Testis (tissue), 3 donors: Measurements from ENCODE around the gene STRN4. TPM values are rescaled to one million over a fixed set of nuclear protein-coding genes. Genes with fewer than 3 reads are reported as not detected.

Experiments
- DNase-seq: peaks from one replicate; pipeline ENCODE4 v3.0.0-alpha.2; 2019
- H3K27ac ChIP-seq, 2 donors: fragments of 200-600 bp; sonication (generic); one replicate each; pipeline ENCODE4 v1.5.1; 2019
- H3K27me3 ChIP-seq: fragments of 200-600 bp; sonication (generic); one replicate; pipeline ENCODE4 v1.5.1; 2019
- H3K36me3 ChIP-seq: fragments of 200-600 bp; sonication (generic); one replicate; pipeline ENCODE4 v1.5.1; 2017; ENCODE audit warnings: low read depth; ENCODE audit errors: missing control alignments
- H3K4me1 ChIP-seq: fragments of 200-600 bp; sonication (generic); one replicate; pipeline ENCODE4 v1.5.1; 2019
- H3K4me3 ChIP-seq, 2 donors: fragments of 200-600 bp; sonication (generic); one replicate each; pipeline ENCODE4 v1.5.1; 2017 to 2019
- H3K9me3 ChIP-seq: fragments of 200-600 bp; sonication (generic); one replicate; pipeline ENCODE4 v1.5.1; 2017
- POLR2A ChIP-seq: fragments of 450-650 bp; IDR thresholded peaks from one replicate; pipeline ENCODE4 v1.6.1; 2017; ENCODE audit warnings: antibody characterized with exemption, mild to moderate bottlenecking, moderate library complexity
- WGBS, 2 donors: methylation state at CpG; one replicate each; pipeline ENCODE4 v1.1.5; 2018; 5-methylcytosine and 5-hydroxymethylcytosine counted together
- intact Hi-C: fragments of 100-400 bp; cut with DNase I; formaldehyde crosslinking; loops from one replicate; pipeline ENCODE4 v1.15.1; 2023; ENCODE audit warnings: low total_unique reads
- polyA plus RNA-seq: library from polyadenylated mRNA; stranded (reverse); fragments of 350-450 nt; fragmentation: Illumina TruSeq; extraction: RNeasy Lipid Tissue Mini Kit (QIAGEN cat#74804); gene quantifications from one replicate; pipeline ENCODE4 v1.2.3, GENCODE V29; 2014; ENCODE audit warnings: low read depth, low replicate concordance; ENCODE audit not compliant: insufficient read depth
- total RNA-seq, 2 donors: library from RNA; depleted of rRNA; stranded (reverse); fragments of >200 nt; gene quantifications; one replicate each; pipeline ENCODE4 v1.2.3, GENCODE V29; 2016
- TF ChIP-seq, protein P1 (sequence below), 3 experiments: fragments of 450-650 bp in 2 of 3; fragments of 200-600 bp in 1 of 3; sonication (generic) in 1 of 3; IDR thresholded peaks; one replicate each; pipeline ENCODE4 v1.5.1; 2016 to 2019; ENCODE audit warnings: antibody characterized with exemption in 3 of 3, mild to moderate bottlenecking in 2 of 3, moderate library complexity in 1 of 3

The STRN4 gene
- total and polyA plus RNA-seq, 3 donors from 2014 or later: 213 to 308 (median 229) TPM

DNA sequence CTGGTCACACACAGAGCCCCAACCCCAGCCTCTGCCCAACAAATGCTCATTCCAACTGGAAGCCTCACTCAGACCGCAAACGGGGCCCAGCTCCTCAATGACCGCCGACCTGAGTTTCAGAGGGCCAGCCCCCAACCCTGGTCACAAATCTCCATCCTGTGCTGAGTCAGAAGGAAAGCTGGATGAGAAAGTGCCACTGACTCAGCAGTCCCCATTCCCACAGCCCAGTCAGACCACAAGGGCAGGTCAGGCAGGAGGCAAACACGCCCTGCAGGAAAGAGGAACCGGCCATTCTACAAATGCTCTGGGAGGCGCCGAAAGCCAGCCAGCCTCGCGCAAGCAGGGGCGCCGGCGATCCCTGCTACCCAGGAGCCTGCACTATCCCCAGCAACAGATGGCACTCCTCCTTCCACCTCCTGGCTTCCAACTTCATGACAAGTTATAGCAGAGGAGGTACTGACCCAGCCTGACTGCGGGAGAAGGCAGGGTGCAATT, 15.2 kb downstream of the STRN4 start:
- no peak overlapping the region for H3K4me3 ChIP-seq
- no peak overlapping the region for H3K27ac ChIP-seq
- TF ChIP-seq POLR2A: no peak
- TF ChIP-seq, protein P1, sequence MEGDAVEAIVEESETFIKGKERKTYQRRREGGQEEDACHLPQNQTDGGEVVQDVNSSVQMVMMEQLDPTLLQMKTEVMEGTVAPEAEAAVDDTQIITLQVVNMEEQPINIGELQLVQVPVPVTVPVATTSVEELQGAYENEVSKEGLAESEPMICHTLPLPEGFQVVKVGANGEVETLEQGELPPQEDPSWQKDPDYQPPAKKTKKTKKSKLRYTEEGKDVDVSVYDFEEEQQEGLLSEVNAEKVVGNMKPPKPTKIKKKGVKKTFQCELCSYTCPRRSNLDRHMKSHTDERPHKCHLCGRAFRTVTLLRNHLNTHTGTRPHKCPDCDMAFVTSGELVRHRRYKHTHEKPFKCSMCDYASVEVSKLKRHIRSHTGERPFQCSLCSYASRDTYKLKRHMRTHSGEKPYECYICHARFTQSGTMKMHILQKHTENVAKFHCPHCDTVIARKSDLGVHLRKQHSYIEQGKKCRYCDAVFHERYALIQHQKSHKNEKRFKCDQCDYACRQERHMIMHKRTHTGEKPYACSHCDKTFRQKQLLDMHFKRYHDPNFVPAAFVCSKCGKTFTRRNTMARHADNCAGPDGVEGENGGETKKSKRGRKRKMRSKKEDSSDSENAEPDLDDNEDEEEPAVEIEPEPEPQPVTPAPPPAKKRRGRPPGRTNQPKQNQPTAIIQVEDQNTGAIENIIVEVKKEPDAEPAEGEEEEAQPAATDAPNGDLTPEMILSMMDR (IDR thresholded peaks at IDR 0.05): no peak
- DNase-seq: no peak
- H3K27me3 ChIP-seq: no peaks in the 10 kb centered on the region
- H3K4me1 ChIP-seq: peaks cover 15% of the 10 kb centered on the region
- no peaks in the 10 kb centered on the region for H3K9me3 ChIP-seq
- whole genome bisulfite sequencing, 2 donors: 74 to 76% methylated on average over 13 to 14 of the region's 14 CpGs
- intact Hi-C loops: no loop called here
- no peaks in the 10 kb centered on the region for H3K36me3 ChIP-seq

DNA sequence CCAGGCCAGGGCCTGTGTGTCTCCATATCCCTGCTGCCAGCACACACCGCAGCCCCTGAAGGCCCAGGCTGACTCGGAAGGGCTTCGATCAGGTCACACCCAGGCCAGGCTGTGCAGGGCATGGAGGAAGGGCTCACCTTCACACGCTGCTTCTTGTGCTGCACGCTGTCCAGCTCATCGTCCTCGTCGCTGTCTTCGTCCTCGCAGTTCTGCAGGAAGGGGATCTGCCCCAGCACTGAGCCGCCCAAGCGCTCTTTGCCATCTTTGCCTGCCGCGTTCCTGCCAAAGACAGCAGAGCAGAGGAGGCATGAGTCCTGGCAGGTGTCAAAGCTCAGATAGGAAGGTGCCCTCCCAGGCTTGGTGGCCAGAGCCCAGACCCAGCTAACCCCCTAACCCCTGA, 15.7 kb downstream of the STRN4 start:
- intact Hi-C loops: no loop called here
- TF ChIP-seq POLR2A: no peak
- TF ChIP-seq, protein P1 (IDR thresholded peaks at IDR 0.05): no peak
- Histone ChIP-seq H3K36me3 (no peaks in the 10 kb centered on the region), H3K27me3 (no peaks in the 10 kb centered on the region), H3K4me3 (no peak overlapping the region), H3K27ac (no peak overlapping the region), H3K9me3 (no peaks in the 10 kb centered on the region), H3K4me1 (peaks cover 15% of the 10 kb centered on the region)
- 95% methylated on average over 7 to 14 of the region's 14 CpGs for WGBS, 2 donors
- DNase-seq: no peak

DNA sequence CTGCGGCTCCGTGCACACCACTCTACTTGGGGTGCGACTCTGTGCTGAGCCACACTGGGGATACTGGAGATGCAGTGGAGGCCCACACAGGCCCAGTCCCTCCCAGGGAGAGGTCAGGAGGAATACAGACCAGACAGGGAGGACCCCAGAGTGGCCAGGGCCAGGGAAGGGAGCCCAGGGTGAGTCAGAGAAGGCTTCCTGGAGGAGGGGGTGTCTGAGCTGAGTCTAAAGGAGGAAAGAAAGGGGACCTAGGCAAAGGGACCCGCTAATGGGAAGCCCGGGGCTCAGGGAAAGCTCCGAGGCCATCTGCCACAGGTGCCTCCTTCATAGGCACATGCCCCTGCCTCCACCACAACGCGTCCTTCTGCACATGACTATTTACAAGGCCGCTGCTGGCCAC, 16.1 kb downstream of the STRN4 start:
- H3K36me3 ChIP-seq: no peaks in the 10 kb centered on the region

DNA sequence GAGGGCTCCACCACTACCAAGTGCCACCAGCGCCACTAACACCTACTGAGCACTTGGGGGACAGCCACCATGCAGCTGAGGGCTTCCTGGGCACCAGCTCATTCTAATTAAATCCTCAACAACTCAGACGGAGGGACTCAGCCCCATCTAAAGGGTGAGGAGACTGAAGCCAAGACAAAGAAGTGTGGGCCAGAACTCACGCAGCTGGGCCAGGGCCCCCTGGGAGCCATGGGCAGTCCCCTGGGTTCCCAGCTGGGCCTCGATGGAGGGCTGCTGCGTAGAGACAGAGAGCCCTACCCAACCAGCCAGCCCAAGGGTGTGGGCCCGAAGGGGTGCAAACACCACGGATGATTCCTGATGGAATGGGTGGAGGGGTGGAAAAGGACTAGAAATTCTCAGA, 16.6 kb downstream of the STRN4 start:
- H3K36me3 ChIP-seq: no peaks in the 10 kb centered on the region
- no peaks in the 10 kb centered on the region for H3K27me3 ChIP-seq
- no peak for DNase-seq
- H3K4me3 ChIP-seq: no peak overlapping the region
- no peaks in the 10 kb centered on the region for H3K9me3 ChIP-seq
- WGBS, 2 donors: 88% methylated on average over 7 of the region's 7 CpGs
- TF ChIP-seq POLR2A: no peak
- TF ChIP-seq, protein P1 (IDR thresholded peaks at IDR 0.05): no peak
- H3K4me1 ChIP-seq: peaks cover 15% of the 10 kb centered on the region
- no peak overlapping the region for H3K27ac ChIP-seq
- intact Hi-C loops: no loop called here

More for the DNA sequence above, 16.1 kb downstream of the STRN4 start:
- H3K27me3 ChIP-seq: no peaks in the 10 kb centered on the region
- 90 to 97% methylated on average over 5 to 9 of the region's 9 CpGs for WGBS, 2 donors
- intact Hi-C loops: no loop called here
- peaks cover 15% of the 10 kb centered on the region for H3K4me1 ChIP-seq
- no peak overlapping the region for H3K4me3 ChIP-seq
- TF ChIP-seq, protein P1 (IDR thresholded peaks at IDR 0.05): no peak
- no peak for TF ChIP-seq POLR2A
- no peaks in the 10 kb centered on the region for H3K9me3 ChIP-seq
- H3K27ac ChIP-seq: no peak overlapping the region
- no peak for DNase-seq

DNA sequence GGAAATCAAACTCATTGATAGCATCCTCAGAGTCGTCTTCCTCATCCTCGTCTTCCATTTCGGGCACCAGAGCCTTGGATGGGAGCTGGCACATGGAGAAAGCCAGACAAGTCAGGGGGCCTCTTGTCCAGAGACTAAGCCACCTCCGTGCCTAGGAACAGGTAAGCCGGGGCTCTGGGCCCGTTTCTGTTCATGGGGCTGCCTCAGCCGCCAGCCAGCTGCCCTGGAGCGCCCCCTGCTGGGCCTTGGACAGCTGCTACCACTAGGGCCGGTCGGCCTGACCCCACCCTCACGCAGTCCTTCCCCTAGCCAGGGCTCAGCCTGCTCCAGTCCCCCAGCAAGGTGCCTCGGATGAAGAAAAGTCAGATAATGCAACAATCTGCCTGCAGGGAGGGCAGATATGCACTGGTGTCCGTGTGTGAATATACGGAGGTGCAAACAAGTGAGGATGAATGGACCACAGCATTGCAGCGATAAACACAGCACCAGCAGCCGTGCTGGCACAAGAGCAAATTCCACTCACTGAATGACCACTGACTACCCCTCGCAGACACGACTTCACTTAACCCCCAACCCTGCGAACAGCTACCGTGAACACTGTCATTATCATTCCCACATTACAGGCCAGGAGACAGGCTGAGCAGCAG, 17.4 kb downstream of the STRN4 start:
- H3K9me3 ChIP-seq: no peaks in the 10 kb centered on the region
- WGBS, 2 donors: 40 to 100% methylated on average over 1 to 20 of the region's 20 CpGs
- H3K4me3 ChIP-seq: no peak overlapping the region
- peak; percentile 77 for DNase-seq
- peak overlapping the region in 1 of 2 donors; percentile 56 for H3K27ac ChIP-seq
- H3K27me3 ChIP-seq: no peaks in the 10 kb centered on the region
- TF ChIP-seq, protein P1 (IDR thresholded peaks at IDR 0.05): peak; percentile 78 to 91 (median 78)
- no peak for TF ChIP-seq POLR2A
- no peaks in the 10 kb centered on the region for H3K36me3 ChIP-seq
- intact Hi-C loops: no loop called here
- peaks cover 15% of the 10 kb centered on the region for H3K4me1 ChIP-seq
